Ishikawa (cell line): Measurements from ENCODE around the gene PACS1.

Experiments
- CEBPB ChIP-seq: IDR thresholded peaks from 2 replicates; pipeline ENCODE4 v1.6.1; 2012
- CREB1 ChIP-seq: IDR thresholded peaks from 2 replicates; pipeline ENCODE4 v1.6.1; 2012; ENCODE audit warnings: low read depth
- EGR1 ChIP-seq: IDR thresholded peaks from 2 replicates; pipeline ENCODE4 v1.6.1; 2012
- EP300 ChIP-seq: IDR thresholded peaks from 2 replicates; pipeline ENCODE4 v1.6.1; 2012; ENCODE audit warnings: borderline replicate concordance
- FOXM1 ChIP-seq: IDR thresholded peaks from 2 replicates; pipeline ENCODE4 v1.6.1; 2012; ENCODE audit warnings: low read depth, borderline replicate concordance
- NFIC ChIP-seq: IDR thresholded peaks from 2 replicates; pipeline ENCODE4 v1.6.1; 2012
- RAD21 ChIP-seq: IDR thresholded peaks from 2 replicates; pipeline ENCODE4 v1.6.1; 2012; ENCODE audit warnings: low read depth
- TAF1 ChIP-seq: IDR thresholded peaks from 2 replicates; pipeline ENCODE4 v1.6.1; 2012; ENCODE audit warnings: low read depth, mild to moderate bottlenecking
- TCF12 ChIP-seq: IDR thresholded peaks from 2 replicates; pipeline ENCODE4 v1.6.1; 2012; ENCODE audit warnings: low read depth
- TEAD4 ChIP-seq: IDR thresholded peaks from 2 replicates; pipeline ENCODE4 v1.6.1; 2012
- YY1 ChIP-seq: IDR thresholded peaks from 2 replicates; pipeline ENCODE4 v1.6.1; 2012; ENCODE audit warnings: low read depth
- ZBTB7A ChIP-seq: IDR thresholded peaks from 2 replicates; pipeline ENCODE4 v1.6.1; 2012; ENCODE audit warnings: low read depth
- TF ChIP-seq, protein P1 (sequence below): IDR thresholded peaks from 2 replicates; pipeline ENCODE4 v1.6.1; 2012; ENCODE audit warnings: low read depth, mild to moderate bottlenecking
- TF ChIP-seq, protein P2 (sequence below): IDR thresholded peaks from 2 replicates; pipeline ENCODE4 v1.6.1; 2012
- TF ChIP-seq, protein P3 (sequence below): IDR thresholded peaks from 2 replicates; pipeline ENCODE4 v1.6.1; 2012

The PACS1 gene

DNA sequence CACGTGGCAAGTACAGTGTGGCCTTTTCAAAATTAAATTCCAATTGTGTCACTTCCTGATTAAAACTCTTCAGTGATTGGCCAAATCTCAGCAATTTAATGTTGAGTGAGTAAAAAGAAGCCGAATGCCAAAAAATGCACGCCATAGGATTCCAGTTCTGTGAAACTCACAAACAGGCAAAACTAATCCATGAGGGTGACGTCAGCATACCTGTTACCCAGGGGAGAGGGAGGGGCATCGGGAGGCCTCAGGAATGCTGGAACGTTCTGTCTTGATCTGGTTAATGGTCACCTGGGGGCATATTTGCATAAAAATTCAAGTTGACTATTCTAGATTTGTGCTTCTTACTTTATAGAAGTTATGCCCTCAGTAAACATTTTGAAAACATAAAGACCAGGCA, 158.4 kb downstream of the PACS1 start:
- TF ChIP-seq, protein P1, sequence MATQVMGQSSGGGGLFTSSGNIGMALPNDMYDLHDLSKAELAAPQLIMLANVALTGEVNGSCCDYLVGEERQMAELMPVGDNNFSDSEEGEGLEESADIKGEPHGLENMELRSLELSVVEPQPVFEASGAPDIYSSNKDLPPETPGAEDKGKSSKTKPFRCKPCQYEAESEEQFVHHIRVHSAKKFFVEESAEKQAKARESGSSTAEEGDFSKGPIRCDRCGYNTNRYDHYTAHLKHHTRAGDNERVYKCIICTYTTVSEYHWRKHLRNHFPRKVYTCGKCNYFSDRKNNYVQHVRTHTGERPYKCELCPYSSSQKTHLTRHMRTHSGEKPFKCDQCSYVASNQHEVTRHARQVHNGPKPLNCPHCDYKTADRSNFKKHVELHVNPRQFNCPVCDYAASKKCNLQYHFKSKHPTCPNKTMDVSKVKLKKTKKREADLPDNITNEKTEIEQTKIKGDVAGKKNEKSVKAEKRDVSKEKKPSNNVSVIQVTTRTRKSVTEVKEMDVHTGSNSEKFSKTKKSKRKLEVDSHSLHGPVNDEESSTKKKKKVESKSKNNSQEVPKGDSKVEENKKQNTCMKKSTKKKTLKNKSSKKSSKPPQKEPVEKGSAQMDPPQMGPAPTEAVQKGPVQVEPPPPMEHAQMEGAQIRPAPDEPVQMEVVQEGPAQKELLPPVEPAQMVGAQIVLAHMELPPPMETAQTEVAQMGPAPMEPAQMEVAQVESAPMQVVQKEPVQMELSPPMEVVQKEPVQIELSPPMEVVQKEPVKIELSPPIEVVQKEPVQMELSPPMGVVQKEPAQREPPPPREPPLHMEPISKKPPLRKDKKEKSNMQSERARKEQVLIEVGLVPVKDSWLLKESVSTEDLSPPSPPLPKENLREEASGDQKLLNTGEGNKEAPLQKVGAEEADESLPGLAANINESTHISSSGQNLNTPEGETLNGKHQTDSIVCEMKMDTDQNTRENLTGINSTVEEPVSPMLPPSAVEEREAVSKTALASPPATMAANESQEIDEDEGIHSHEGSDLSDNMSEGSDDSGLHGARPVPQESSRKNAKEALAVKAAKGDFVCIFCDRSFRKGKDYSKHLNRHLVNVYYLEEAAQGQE, result no peak
- no peak for TF ChIP-seq YY1

DNA sequence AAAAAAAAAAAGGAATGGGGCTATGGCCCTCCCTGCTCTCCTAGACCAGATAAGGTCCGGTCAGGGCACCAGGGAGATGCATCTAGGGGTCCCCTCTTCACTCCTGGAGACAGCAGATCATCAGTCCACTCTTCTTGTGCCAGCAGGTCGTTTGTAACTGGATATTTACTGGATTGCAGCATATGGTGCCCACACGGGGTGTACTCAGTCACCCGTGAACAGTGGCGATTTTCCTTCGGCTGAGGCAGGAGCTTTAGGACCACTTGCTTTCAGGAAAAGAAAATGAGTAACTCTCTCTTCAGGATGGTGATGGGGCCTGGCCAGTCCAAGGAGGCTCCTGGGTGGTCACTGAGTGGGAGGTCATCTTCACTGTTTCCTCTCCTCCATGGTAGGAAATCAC, 160.1 kb downstream of the PACS1 start:
- no peak for TF ChIP-seq TCF12
- no peak for TF ChIP-seq TAF1
- no peak for TF ChIP-seq CEBPB
- no peak for TF ChIP-seq EP300
- TF ChIP-seq TEAD4, result no peak
- TF ChIP-seq, protein P2, sequence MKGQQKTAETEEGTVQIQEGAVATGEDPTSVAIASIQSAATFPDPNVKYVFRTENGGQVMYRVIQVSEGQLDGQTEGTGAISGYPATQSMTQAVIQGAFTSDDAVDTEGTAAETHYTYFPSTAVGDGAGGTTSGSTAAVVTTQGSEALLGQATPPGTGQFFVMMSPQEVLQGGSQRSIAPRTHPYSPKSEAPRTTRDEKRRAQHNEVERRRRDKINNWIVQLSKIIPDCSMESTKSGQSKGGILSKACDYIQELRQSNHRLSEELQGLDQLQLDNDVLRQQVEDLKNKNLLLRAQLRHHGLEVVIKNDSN, result no peak
- no peak for TF ChIP-seq FOXM1

DNA sequence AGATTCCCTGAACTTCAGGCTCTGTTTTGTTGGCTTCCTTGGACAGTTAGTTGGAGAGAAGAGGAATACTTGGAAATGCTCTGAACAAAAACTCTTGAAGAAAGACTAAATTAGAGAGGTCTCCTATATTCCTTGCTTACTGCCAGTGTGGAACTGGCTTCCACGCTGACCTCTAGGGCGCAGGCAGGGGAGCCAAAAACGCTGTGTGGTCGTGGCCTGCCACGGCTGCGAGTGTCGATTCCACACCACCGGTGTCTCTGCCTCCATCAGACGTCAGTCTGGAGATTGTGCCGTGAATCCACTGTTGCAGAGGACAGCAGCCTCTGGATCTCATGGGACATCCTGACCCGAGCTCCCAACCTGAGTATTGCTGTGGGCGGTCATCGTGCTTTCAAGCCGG, 160.9 kb downstream of the PACS1 start:
- TF ChIP-seq NFIC (no peak), CEBPB (no peak), YY1 (no peak), TEAD4 (no peak), RAD21 (no peak), EGR1 (no peak), ZBTB7A (no peak), CREB1 (no peak)
- TF ChIP-seq, protein P2, result no peak
- TF ChIP-seq, protein P1, result no peak

DNA sequence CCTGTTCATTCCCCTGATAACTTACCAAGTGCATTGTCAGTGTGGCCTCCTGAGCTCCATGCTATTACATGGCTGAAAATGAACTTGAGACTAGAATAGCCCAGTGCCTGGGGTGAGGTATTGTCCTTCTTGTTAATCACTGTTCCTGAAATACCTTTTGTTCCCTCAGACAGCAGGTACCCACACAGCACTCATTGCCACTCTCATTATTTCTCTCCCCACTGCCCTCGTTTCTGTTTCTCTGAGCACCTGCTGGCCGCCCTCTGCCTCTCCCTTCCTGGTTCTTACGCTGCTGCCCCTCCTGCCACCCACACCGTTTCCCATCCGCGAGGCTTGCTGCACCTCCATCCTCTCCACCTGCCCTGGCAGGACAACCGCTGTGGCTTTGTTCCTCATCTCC, 161.5 kb downstream of the PACS1 start:
- TF ChIP-seq RAD21 (no peak), TAF1 (no peak), FOXM1 (no peak), EP300 (no peak), TCF12 (no peak), YY1 (no peak), TEAD4 (no peak), CEBPB (no peak), EGR1 (no peak), NFIC (no peak), ZBTB7A (no peak), CREB1 (no peak)
- TF ChIP-seq, protein P1, result no peak
- TF ChIP-seq, protein P3, sequence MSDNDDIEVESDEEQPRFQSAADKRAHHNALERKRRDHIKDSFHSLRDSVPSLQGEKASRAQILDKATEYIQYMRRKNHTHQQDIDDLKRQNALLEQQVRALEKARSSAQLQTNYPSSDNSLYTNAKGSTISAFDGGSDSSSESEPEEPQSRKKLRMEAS, result no peak
- TF ChIP-seq, protein P2, result no peak

DNA sequence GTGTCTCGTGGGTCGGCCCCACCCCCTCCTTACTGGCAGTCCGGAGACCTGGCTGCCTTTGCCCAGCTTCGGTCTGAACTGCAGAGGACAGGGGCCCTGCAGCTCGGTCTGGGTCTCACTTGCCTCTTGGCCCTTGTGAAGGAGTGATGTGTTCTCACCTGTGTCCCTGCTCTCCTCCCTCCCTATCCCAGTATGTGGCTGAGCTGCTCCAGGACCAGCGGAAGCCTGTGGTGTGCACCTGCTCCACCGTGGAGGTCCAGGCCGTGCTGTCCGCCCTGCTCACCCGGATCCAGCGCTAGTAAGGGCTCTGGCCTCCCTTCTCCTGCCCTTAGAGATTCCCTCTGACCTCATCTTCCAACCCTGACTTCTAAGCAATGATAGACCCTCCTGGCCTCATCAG, 162.7 kb downstream of the PACS1 start:
- TF ChIP-seq CEBPB, result no peak
- TF ChIP-seq, protein P3, result no peak
- no peak for TF ChIP-seq TEAD4
- TF ChIP-seq TAF1, result no peak
- TF ChIP-seq EP300, result no peak
- TF ChIP-seq FOXM1, result no peak
- no peak for TF ChIP-seq EGR1
- no peak for TF ChIP-seq CREB1
- no peak for TF ChIP-seq ZBTB7A
- TF ChIP-seq YY1, result no peak
- TF ChIP-seq, protein P2, result no peak
- no peak for TF ChIP-seq RAD21
- TF ChIP-seq, protein P1, result no peak
- no peak for TF ChIP-seq TCF12
